Stomach (tissue), 4 donors: ENCODE measurements around the gene RETREG2.

Experiments
- EP300 ChIP-seq: sonication (generic); formaldehyde crosslinking; IDR thresholded peaks from one replicate; pipeline ENCODE4 v1.6.1; 2017; ENCODE audit warnings: antibody characterized with exemption
- POLR2A ChIP-seq, 4 donors: fragments of 450-650 bp; IDR thresholded peaks; one replicate each; pipeline ENCODE4 v1.6.1; 2016; ENCODE audit warnings: antibody characterized with exemption in 4 of 4, control low read depth in 2 of 4, mild to moderate bottlenecking in 1 of 4, moderate library complexity in 1 of 4
- POLR2AphosphoS5 ChIP-seq, 3 donors: sonication (generic); formaldehyde crosslinking; IDR thresholded peaks; one replicate each; pipeline ENCODE4 v1.6.1; 2016; ENCODE audit warnings: antibody characterized with exemption in 3 of 3
- TF ChIP-seq, protein P1 (sequence below), 7 experiments: fragments of 450-650 bp in 4 of 7; fragments of 200-600 bp in 3 of 7; sonication (generic) in 3 of 7; IDR thresholded peaks; one replicate each; pipeline ENCODE4 v1.5.1; 2016 to 2019; ENCODE audit warnings: antibody characterized with exemption in 7 of 7, control low read depth in 2 of 7, mild to moderate bottlenecking in 1 of 7

DNA sequence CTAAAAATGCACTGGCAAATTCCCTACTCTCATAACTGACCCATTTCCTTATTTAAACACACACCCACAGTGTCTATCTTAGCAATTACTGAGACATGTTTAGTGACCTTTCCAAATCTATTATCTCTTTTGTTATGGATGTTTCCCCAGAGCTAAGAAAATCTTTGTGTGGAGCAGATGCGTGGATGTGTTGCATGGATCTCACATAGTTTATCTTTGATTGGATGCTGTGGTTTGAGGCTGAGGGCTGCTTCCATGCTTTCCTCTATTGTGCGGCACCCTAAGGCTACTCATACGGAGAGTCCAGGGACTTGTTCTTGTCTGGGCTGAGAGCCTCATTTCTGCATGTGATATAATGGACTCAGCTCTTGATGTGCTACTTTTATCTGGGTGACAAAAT lies 56.3 kb downstream of the RETREG2 start:
- TF ChIP-seq, protein P1, sequence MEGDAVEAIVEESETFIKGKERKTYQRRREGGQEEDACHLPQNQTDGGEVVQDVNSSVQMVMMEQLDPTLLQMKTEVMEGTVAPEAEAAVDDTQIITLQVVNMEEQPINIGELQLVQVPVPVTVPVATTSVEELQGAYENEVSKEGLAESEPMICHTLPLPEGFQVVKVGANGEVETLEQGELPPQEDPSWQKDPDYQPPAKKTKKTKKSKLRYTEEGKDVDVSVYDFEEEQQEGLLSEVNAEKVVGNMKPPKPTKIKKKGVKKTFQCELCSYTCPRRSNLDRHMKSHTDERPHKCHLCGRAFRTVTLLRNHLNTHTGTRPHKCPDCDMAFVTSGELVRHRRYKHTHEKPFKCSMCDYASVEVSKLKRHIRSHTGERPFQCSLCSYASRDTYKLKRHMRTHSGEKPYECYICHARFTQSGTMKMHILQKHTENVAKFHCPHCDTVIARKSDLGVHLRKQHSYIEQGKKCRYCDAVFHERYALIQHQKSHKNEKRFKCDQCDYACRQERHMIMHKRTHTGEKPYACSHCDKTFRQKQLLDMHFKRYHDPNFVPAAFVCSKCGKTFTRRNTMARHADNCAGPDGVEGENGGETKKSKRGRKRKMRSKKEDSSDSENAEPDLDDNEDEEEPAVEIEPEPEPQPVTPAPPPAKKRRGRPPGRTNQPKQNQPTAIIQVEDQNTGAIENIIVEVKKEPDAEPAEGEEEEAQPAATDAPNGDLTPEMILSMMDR (IDR thresholded peaks at IDR 0.05), result no peak
- TF ChIP-seq EP300, result no peak
- TF ChIP-seq POLR2A (IDR thresholded peaks at IDR 0.05), result no peak
- TF ChIP-seq POLR2AphosphoS5 (IDR thresholded peaks at IDR 0.05), result no peak
